ENCODE results near the gene ZDHHC13.
A peak's percentile ranks its signal among the peaks of the same experiment; 100 is the strongest.

ZDHHC13 gene

GRCh38 chr11:19073454-19074415 lies 43.2 kb upstream of the ZDHHC13 start:
- no peak overlapping the region for H3K4ac ChIP-seq (ENCODE audit: low read depth, low read length)
- H3K9me3 ChIP-seq (ENCODE audit: insufficient read depth, low read depth, low read length), result peaks cover 2% of the 10 kb centered on the region
- H3K27me3 ChIP-seq (ENCODE audit: insufficient read depth, low read length), result no peaks in the 10 kb centered on the region
- H3K9ac ChIP-seq (ENCODE audit: low read length), result no peak overlapping the region
- no peaks in the 10 kb centered on the region for H3K79me2 ChIP-seq (ENCODE audit: control insufficient read depth, insufficient read depth, low read length, poor library complexity)
- peak overlapping the region; percentile 25 for H3K27ac ChIP-seq (ENCODE audit: low read depth, low read length)
- H2BK120ac ChIP-seq (ENCODE audit: insufficient read depth, low read length, poor library complexity), result peak overlapping the region; percentile 58
- no CpG with 5 or more reads among the region's 10 CpGs for WGBS (ENCODE audit: extremely low coverage, insufficient coverage, insufficient read length)
- H3K79me1 ChIP-seq (ENCODE audit: low read length), result peaks cover 9% of the 10 kb centered on the region
- H3K18ac ChIP-seq (ENCODE audit: low read length), result no peak overlapping the region
- H4K91ac ChIP-seq (ENCODE audit: low read depth, low read length), result peak overlapping the region; percentile 67
- DNase-seq, result peak in 1 of 2 donors; percentile 37
- peak overlapping the region; percentile 35 for H4K8ac ChIP-seq (ENCODE audit: low read depth, low read length)
- peak overlapping the region; percentile 30 for H2BK12ac ChIP-seq (ENCODE audit: low read length)
- H3K4me3 ChIP-seq (ENCODE audit: low read depth, low read length), result no peak overlapping the region
- no peak overlapping the region for H3K23ac ChIP-seq (ENCODE audit: low read length)
- peak overlapping the region; percentile 41 for H3K4me2 ChIP-seq (ENCODE audit: low read length)
- no peak overlapping the region for H2AFZ ChIP-seq (ENCODE audit: insufficient read depth, low read length, poor library complexity)
- peak overlapping the region; percentile 28 for H2BK5ac ChIP-seq (ENCODE audit: low read depth, low read length, poor library complexity)
- H3K14ac ChIP-seq (ENCODE audit: low read length), result peak overlapping the region; percentile 25
- H4K12ac ChIP-seq (ENCODE audit: low read depth, low read length), result no peak overlapping the region
- no peak overlapping the region for H2AK5ac ChIP-seq (ENCODE audit: low read length)
- peaks cover 9 to 11% of the 10 kb centered on the region in 2 experiments for H3K4me1 ChIP-seq (ENCODE audit: control insufficient read depth in 1 of 2, insufficient read depth in 2 of 2, low read length in 2 of 2)
- no peaks in the 10 kb centered on the region for H3K36me3 ChIP-seq (ENCODE audit: control insufficient read depth in 1 of 2, insufficient read depth in 2 of 2, low read length in 2 of 2)

- DNase-seq, result peak; percentile 94
Observed at GRCh38 chr11:19075636-19076035, 41.3 kb upstream of the ZDHHC13 start.

GRCh38 chr11:19076744-19077589 lies 40.0 kb upstream of the ZDHHC13 start:
- Histone ChIP-seq H3K27me3 (ENCODE audit: insufficient read depth, low read length) (no peaks in the 10 kb centered on the region), H4K8ac (ENCODE audit: low read depth, low read length) (no peak overlapping the region), H4K91ac (ENCODE audit: low read depth, low read length) (no peak overlapping the region), H3K4me1 (ENCODE audit: control insufficient read depth in 1 of 2, insufficient read depth in 2 of 2, low read length in 2 of 2) (peaks cover 13 to 16% of the 10 kb centered on the region in 2 experiments), H3K18ac (ENCODE audit: low read length) (no peak overlapping the region), H3K4me2 (ENCODE audit: low read length) (no peak overlapping the region), H3K79me2 (ENCODE audit: control insufficient read depth, insufficient read depth, low read length, poor library complexity) (no peaks in the 10 kb centered on the region), H3K79me1 (ENCODE audit: low read length) (peaks cover 12% of the 10 kb centered on the region), H3K23ac (ENCODE audit: low read length) (no peak overlapping the region), H2AFZ (ENCODE audit: insufficient read depth, low read length, poor library complexity) (no peak overlapping the region), H3K14ac (ENCODE audit: low read length) (no peak overlapping the region), H3K4me3 (ENCODE audit: low read depth, low read length) (no peak overlapping the region), H2BK120ac (ENCODE audit: insufficient read depth, low read length, poor library complexity) (no peak overlapping the region), H4K12ac (ENCODE audit: low read depth, low read length) (no peak overlapping the region), H2BK12ac (ENCODE audit: low read length) (no peak overlapping the region), H2AK5ac (ENCODE audit: low read length) (no peak overlapping the region), H3K9me3 (ENCODE audit: insufficient read depth, low read depth, low read length) (peaks cover 2% of the 10 kb centered on the region), H2BK5ac (ENCODE audit: low read depth, low read length, poor library complexity) (no peak overlapping the region), H3K9ac (ENCODE audit: low read length) (no peak overlapping the region), H3K4ac (ENCODE audit: low read depth, low read length) (no peak overlapping the region), H3K36me3 (ENCODE audit: control insufficient read depth in 1 of 2, insufficient read depth in 2 of 2, low read length in 2 of 2) (no peaks in the 10 kb centered on the region), H3K27ac (ENCODE audit: low read depth, low read length) (no peak overlapping the region)
- peak; percentile 59 to 87 for DNase-seq
- no CpG with 5 or more reads among the region's 10 CpGs for WGBS (ENCODE audit: extremely low coverage, insufficient coverage, insufficient read length)

More at GRCh38 chr11:19075636-19076035, 41.3 kb upstream of the ZDHHC13 start:
- H2AK5ac ChIP-seq (ENCODE audit: low read length), result no peak overlapping the region
- no peak overlapping the region for H3K9ac ChIP-seq (ENCODE audit: low read length)
- WGBS (ENCODE audit: extremely low coverage, insufficient coverage, insufficient read length), result no CpG with 5 or more reads among the region's 3 CpGs
- no peak overlapping the region for H3K23ac ChIP-seq (ENCODE audit: low read length)
- H2AFZ ChIP-seq (ENCODE audit: insufficient read depth, low read length, poor library complexity), result no peak overlapping the region
- no peak overlapping the region for H2BK120ac ChIP-seq (ENCODE audit: insufficient read depth, low read length, poor library complexity)
- no peaks in the 10 kb centered on the region for H3K79me2 ChIP-seq (ENCODE audit: control insufficient read depth, insufficient read depth, low read length, poor library complexity)
- peaks cover 13 to 16% of the 10 kb centered on the region in 2 experiments for H3K4me1 ChIP-seq (ENCODE audit: control insufficient read depth in 1 of 2, insufficient read depth in 2 of 2, low read length in 2 of 2)
- no peaks in the 10 kb centered on the region for H3K36me3 ChIP-seq (ENCODE audit: control insufficient read depth in 1 of 2, insufficient read depth in 2 of 2, low read length in 2 of 2)
- H3K14ac ChIP-seq (ENCODE audit: low read length), result no peak overlapping the region
- H4K12ac ChIP-seq (ENCODE audit: low read depth, low read length), result no peak overlapping the region
- peak overlapping the region; percentile 30 for H2BK12ac ChIP-seq (ENCODE audit: low read length)
- H3K4me2 ChIP-seq (ENCODE audit: low read length), result no peak overlapping the region
- no peaks in the 10 kb centered on the region for H3K27me3 ChIP-seq (ENCODE audit: insufficient read depth, low read length)
- H3K9me3 ChIP-seq (ENCODE audit: insufficient read depth, low read depth, low read length), result peaks cover 2% of the 10 kb centered on the region
- peaks cover 12% of the 10 kb centered on the region for H3K79me1 ChIP-seq (ENCODE audit: low read length)
- H3K27ac ChIP-seq (ENCODE audit: low read depth, low read length), result no peak overlapping the region
- no peak overlapping the region for H2BK5ac ChIP-seq (ENCODE audit: low read depth, low read length, poor library complexity)
- H4K91ac ChIP-seq (ENCODE audit: low read depth, low read length), result no peak overlapping the region
- no peak overlapping the region for H3K18ac ChIP-seq (ENCODE audit: low read length)
- H3K4me3 ChIP-seq (ENCODE audit: low read depth, low read length), result no peak overlapping the region
- H3K4ac ChIP-seq (ENCODE audit: low read depth, low read length), result no peak overlapping the region
- no peak overlapping the region for H4K8ac ChIP-seq (ENCODE audit: low read depth, low read length)

GRCh38 chr11:19077965-19078364 lies 39.0 kb upstream of the ZDHHC13 start:
- Histone ChIP-seq H2BK120ac (ENCODE audit: insufficient read depth, low read length, poor library complexity) (no peak overlapping the region), H4K8ac (ENCODE audit: low read depth, low read length) (no peak overlapping the region), H4K12ac (ENCODE audit: low read depth, low read length) (no peak overlapping the region), H3K4me2 (ENCODE audit: low read length) (no peak overlapping the region), H3K18ac (ENCODE audit: low read length) (no peak overlapping the region), H3K9ac (ENCODE audit: low read length) (no peak overlapping the region), H2AFZ (ENCODE audit: insufficient read depth, low read length, poor library complexity) (no peak overlapping the region), H2AK5ac (ENCODE audit: low read length) (no peak overlapping the region), H3K23ac (ENCODE audit: low read length) (no peak overlapping the region), H3K4me3 (ENCODE audit: low read depth, low read length) (no peak overlapping the region), H4K91ac (ENCODE audit: low read depth, low read length) (no peak overlapping the region), H2BK12ac (ENCODE audit: low read length) (no peak overlapping the region), H3K27ac (ENCODE audit: low read depth, low read length) (no peak overlapping the region), H3K79me1 (ENCODE audit: low read length) (peaks cover 12% of the 10 kb centered on the region), H3K4me1 (ENCODE audit: control insufficient read depth in 1 of 2, insufficient read depth in 2 of 2, low read length in 2 of 2) (peaks cover 13 to 16% of the 10 kb centered on the region in 2 experiments), H3K27me3 (ENCODE audit: insufficient read depth, low read length) (no peaks in the 10 kb centered on the region), H3K14ac (ENCODE audit: low read length) (no peak overlapping the region), H3K79me2 (ENCODE audit: control insufficient read depth, insufficient read depth, low read length, poor library complexity) (no peaks in the 10 kb centered on the region), H3K36me3 (ENCODE audit: control insufficient read depth in 1 of 2, insufficient read depth in 2 of 2, low read length in 2 of 2) (no peaks in the 10 kb centered on the region), H2BK5ac (ENCODE audit: low read depth, low read length, poor library complexity) (no peak overlapping the region), H3K9me3 (ENCODE audit: insufficient read depth, low read depth, low read length) (peaks cover 2% of the 10 kb centered on the region), H3K4ac (ENCODE audit: low read depth, low read length) (no peak overlapping the region)
- no peak for DNase-seq
